K562 (cell line): ENCODE measurements around the gene UBE2QL1. TPM values are rescaled to one million over a fixed set of nuclear protein-coding genes. Genes with fewer than 3 reads are reported as not detected.

Experiments
- ATAC-seq: fragments of 200-7000 bp; cut with Tn5 transposase; 3 replicates; pipeline ENCODE4 v1.9.1; 2020; ENCODE audit warnings: moderate library complexity
- BruUV-seq: library from RNA; stranded (reverse); fragments of 400-500 nt; replicated peaks from 2 replicates; lab custom pipeline; 2021; lab: Mats Ljungman, UMichigan
- CTCF ChIA-PET: fragments of 300-600 bp; formaldehyde crosslinking; extraction: SDS; loops from one replicate; lab custom pipeline; 2021; ENCODE audit warnings: low intra/inter-chr PET ratio; lab: Yijun Ruan, JAX
- POLR2A ChIA-PET: fragments of 300-600, 350-650 bp; sonication (Branson Sonifier 250); formaldehyde crosslinking; extraction: SDS; loops from one replicate; lab custom pipeline; 2021; ENCODE audit warnings: antibody characterized with exemption, inconsistent platforms; lab: Yijun Ruan, JAX
- DNase-seq, 4 experiments: peaks; one replicate each; pipeline versions ENCODE4 v3.0.0 to v3.0.0-alpha.2; 2011 to 2018; ENCODE audit warnings: low spot score in 3 of 4, mixed read lengths in 3 of 4; ENCODE audit errors: extremely low read depth in 1 of 4
- FAIRE-seq: peaks from 2 replicates; lab custom pipeline; 2011; peaks lifted over from hg19 to GRCh38; lab: Jason Lieb, UNC
- H2AFZ ChIP-seq: 2 replicates; pipeline ENCODE4 v1.6.0; 2011; ENCODE audit warnings: low read depth, low read length, control low read depth, inconsistent platforms
- H3K27ac ChIP-seq: fragments of 200-600 bp; 3 replicates; pipeline ENCODE4 v1.8.0; 2011; ENCODE audit warnings: low read depth, mild to moderate bottlenecking, control low read depth, inconsistent platforms, low read length, moderate library complexity, mixed read lengths; ENCODE audit errors: extremely low read depth
- H3K27me3 ChIP-seq, 2 experiments: fragments of 300-600 bp in 1 of 2; 2 replicates in 1 of 2; 3 replicates in 1 of 2; pipeline versions ENCODE4 v1.6.0 to v1.8.0; 2011; ENCODE audit warnings: inconsistent platforms in 2 of 2, low read length in 2 of 2, mild to moderate bottlenecking in 1 of 2, mixed read lengths in 1 of 2, moderate library complexity in 1 of 2; ENCODE audit not compliant: control insufficient read depth in 2 of 2, insufficient read depth in 2 of 2
- H3K36me3 ChIP-seq: fragments of 300-600 bp; 3 replicates; pipeline ENCODE4 v1.8.0; 2011; ENCODE audit warnings: mild to moderate bottlenecking, low read length, inconsistent platforms; ENCODE audit not compliant: control insufficient read depth, insufficient read depth
- H3K4me1 ChIP-seq, 2 experiments: fragments of 200-600 bp in 1 of 2; replicated peaks in 1 of 2; 2 replicates in 1 of 2; 3 replicates in 1 of 2; pipeline versions ENCODE4 v1.5.1 to v1.8.0; 2011; ENCODE audit warnings: inconsistent platforms in 2 of 2, low read length in 2 of 2, mild to moderate bottlenecking in 1 of 2, mixed read lengths in 1 of 2, moderate library complexity in 1 of 2; ENCODE audit not compliant: control insufficient read depth in 2 of 2, insufficient read depth in 2 of 2
- H3K4me2 ChIP-seq: 2 replicates; pipeline ENCODE4 v1.6.1; 2011; ENCODE audit warnings: low read length, control low read depth, inconsistent platforms, mixed read lengths; ENCODE audit not compliant: insufficient read depth
- H3K4me3 ChIP-seq: fragments of 200-600 bp; sonication (generic), shearing (Covaris generic); 2 replicates; pipeline ENCODE4 v1.5.1; 2016; ENCODE audit warnings: control low read depth, inconsistent platforms
- H3K79me2 ChIP-seq: fragments of 200-600 bp; 3 replicates; pipeline ENCODE4 v1.8.0; 2011; ENCODE audit warnings: low read length, inconsistent platforms; ENCODE audit not compliant: control insufficient read depth, insufficient read depth
- H3K9ac ChIP-seq, 2 experiments: 2 replicates each; pipeline versions ENCODE4 v1.6.0 to v1.6.1; 2011; ENCODE audit warnings: low read depth in 2 of 2, low read length in 2 of 2, control low read depth in 1 of 2, inconsistent platforms in 1 of 2, mild to moderate bottlenecking in 1 of 2, mixed read lengths in 1 of 2; ENCODE audit not compliant: insufficient read depth in 1 of 2
- H3K9me1 ChIP-seq: one replicate; pipeline ENCODE4 v1.6.0; 2011; ENCODE audit warnings: inconsistent platforms, mild to moderate bottlenecking, low read length, moderate library complexity; ENCODE audit not compliant: control insufficient read depth, insufficient read depth
- H3K9me3 ChIP-seq: replicated peaks from 2 replicates; pipeline ENCODE4 v1.5.1; 2011; ENCODE audit warnings: low read depth, low read length, inconsistent platforms; ENCODE audit not compliant: control insufficient read depth, insufficient read depth
- H4K20me1 ChIP-seq: replicated peaks from 2 replicates; pipeline ENCODE4 v1.6.1; 2011; ENCODE audit warnings: low read length, inconsistent platforms, mixed read lengths; ENCODE audit not compliant: control insufficient read depth, insufficient read depth
- MYBL2 ChIP-seq, 2 experiments: fragments of 450-650 bp in 1 of 2; sonication (generic) in 1 of 2; formaldehyde crosslinking in 1 of 2; IDR thresholded peaks; 2 replicates each; pipeline versions ENCODE4 v1.6.1 to v1.8.1; 2017 to 2022; ENCODE audit warnings: borderline replicate concordance in 1 of 2, inconsistent platforms in 1 of 2, low read depth in 1 of 2, mild to moderate bottlenecking in 1 of 2, missing genetic modification reagents in 1 of 2, moderate library complexity in 1 of 2
- POLR2AphosphoS5 ChIP-seq: IDR thresholded peaks from 2 replicates; pipeline ENCODE4 v1.6.1; 2011; ENCODE audit warnings: mild to moderate bottlenecking, low read depth, low read length, moderate library complexity; ENCODE audit not compliant: control insufficient read depth, insufficient read depth
- ZNF124 ChIP-seq: sonication (generic); formaldehyde crosslinking; IDR thresholded peaks from 2 replicates; pipeline ENCODE4 v1.8.1; 2022; ENCODE audit warnings: missing genetic modification reagents
- WGBS: fragments of 100-300 bp; shearing (Covaris generic); methylation state at CpG from one replicate; pipeline ENCODE4 v1.1.6; 2016; ENCODE audit warnings: low coverage, mixed read lengths; ENCODE audit not compliant: insufficient coverage; ENCODE audit errors: missing lambda C conversion rate; 5-methylcytosine and 5-hydroxymethylcytosine counted together
- in situ Hi-C: fragments of 300-500 bp; cut with MboI; formaldehyde crosslinking; loops from 4 replicates; pipeline ENCODE4 v1.15.0; 2018; ENCODE audit warnings: inconsistent platforms, mixed read lengths
- intact Hi-C: fragments of 100-400 bp; cut with micrococcal nuclease; formaldehyde crosslinking; loops from 2 replicates; pipeline ENCODE4 v1.14.2; 2022
- polyA plus RNA-seq, 8 experiments: library from polyadenylated mRNA; depleted of rRNA in 4 of 8; stranded (reverse) in 5 of 8; unstranded in 3 of 8; fragments of >200 nt; fragmentation: Nextera tagmentation in 2 of 8; fragmentation: Illumina TruSeq in 1 of 8; extraction: Ambion mirVana in 2 of 8; extraction: Trizol in 1 of 8; gene quantifications; 2 replicates each; pipeline versions ENCODE4 v1.2.1 to v1.2.3, GENCODE V29; 2011 to 2014; ENCODE audit warnings: inconsistent platforms in 1 of 8, missing spikeins in 1 of 8
- total RNA-seq, 7 experiments: library from RNA; depleted of rRNA in 6 of 7; stranded (reverse); fragments of >200 nt in 6 of 7; fragmentation: Illumina TruSeq in 2 of 7; extraction: Trizol in 2 of 7; gene quantifications; 2 replicates each; pipeline versions ENCODE4 v1.2.1 to v1.2.3, GENCODE V29; 2011 to 2021; ENCODE audit warnings: low replicate concordance in 1 of 7
- TF ChIP-seq, protein P1 (sequence below): fragments of 450-650 bp; formaldehyde crosslinking; IDR thresholded peaks from 2 replicates; pipeline ENCODE4 v1.4.0; 2022; ENCODE audit warnings: missing genetic modification characterization
- TF ChIP-seq, protein P2 (sequence below): fragments of 450-650 bp; formaldehyde crosslinking; IDR thresholded peaks from 2 replicates; pipeline ENCODE4 v1.4.0; 2022; ENCODE audit warnings: missing genetic modification characterization
- TF ChIP-seq, protein P3 (sequence below): fragments of 450-650 bp; formaldehyde crosslinking; IDR thresholded peaks from 2 replicates; pipeline ENCODE4 v1.4.0; 2020; ENCODE audit warnings: mild to moderate bottlenecking, moderate library complexity

The UBE2QL1 gene
- total and polyA plus RNA-seq, 9 of the 15 experiments (the other 6 are each of a cell fraction or from before 2014, with no cell fraction given), result not detected

DNA sequence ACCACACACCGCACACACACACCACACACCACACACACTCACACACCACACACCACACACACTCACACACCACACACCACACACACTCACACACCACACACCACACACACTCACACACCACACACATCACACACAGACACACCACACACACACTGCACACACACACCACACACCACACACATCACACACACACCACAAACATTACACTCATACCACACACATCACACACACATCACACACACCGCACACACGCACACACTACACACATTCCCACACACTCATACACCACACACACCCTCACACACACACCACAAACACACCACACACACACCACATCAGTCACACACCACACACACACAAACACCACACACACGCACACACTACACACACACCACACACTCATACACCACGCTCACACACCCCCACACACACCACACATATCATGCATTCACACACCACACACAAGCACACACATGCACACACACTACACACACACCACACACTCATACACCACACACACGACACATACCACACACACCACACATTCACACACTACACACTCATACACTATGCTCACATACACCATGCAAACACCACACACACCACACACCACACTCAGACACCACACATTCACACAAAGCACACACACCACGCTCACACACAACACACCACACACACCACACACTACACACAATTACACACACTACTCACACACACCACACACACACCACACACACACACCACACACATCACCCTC, 1.1 kb upstream of the UBE2QL1 start:
- Histone ChIP-seq H3K9me3 (peaks cover 7% of the 10 kb centered on the region; the same call in 1 of the 2 replicates), H3K27me3 (peaks cover 14 to 37% of the 10 kb centered on the region in 2 experiments), H3K4me2 (no peak overlapping the region), H3K4me3 (no peak overlapping the region), H3K79me2 (no peaks in the 10 kb centered on the region), H2AFZ (no peak overlapping the region), H3K4me1 (peaks cover 0 to 5% of the 10 kb centered on the region in 2 experiments; a peak in 1 of 5 replicates), H3K9ac (no peak overlapping the region), H3K27ac (no peak overlapping the region), H4K20me1 (no peaks in the 10 kb centered on the region), H3K9me1 (no peaks in the 10 kb centered on the region), H3K36me3 (no peaks in the 10 kb centered on the region)
- ChIA-PET CTCF (no interaction called here), POLR2A (no interaction called here)
- in situ Hi-C loops, result no loop called here
- FAIRE-seq (peak; percentile 95), DNase-seq (no peak), ATAC-seq (no peak)
- no TSS peak for BruUV-seq
- intact Hi-C loops, result no loop called here
- 62% methylated on average over 5 of the region's 7 CpGs for WGBS
- TF ChIP-seq MYBL2 (IDR thresholded peaks at IDR 0.05; ENCODE audit: low read depth) (peak; percentile 32; the same call in 1 of the 2 replicates), MYBL2 (CRISPR knock-in tag; IDR thresholded peaks at IDR 0.05; ENCODE audit: borderline replicate concordance) (no peak), POLR2AphosphoS5 (no peak), ZNF124 (CRISPR knock-in tag) (no peak)
- TF ChIP-seq, protein P1, sequence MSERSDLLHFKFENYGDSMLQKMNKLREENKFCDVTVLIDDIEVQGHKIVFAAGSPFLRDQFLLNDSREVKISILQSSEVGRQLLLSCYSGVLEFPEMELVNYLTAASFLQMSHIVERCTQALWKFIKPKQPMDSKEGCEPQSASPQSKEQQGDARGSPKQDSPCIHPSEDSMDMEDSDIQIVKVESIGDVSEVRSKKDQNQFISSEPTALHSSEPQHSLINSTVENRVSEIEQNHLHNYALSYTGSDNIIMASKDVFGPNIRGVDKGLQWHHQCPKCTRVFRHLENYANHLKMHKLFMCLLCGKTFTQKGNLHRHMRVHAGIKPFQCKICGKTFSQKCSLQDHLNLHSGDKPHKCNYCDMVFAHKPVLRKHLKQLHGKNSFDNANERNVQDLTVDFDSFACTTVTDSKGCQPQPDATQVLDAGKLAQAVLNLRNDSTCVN (CRISPR knock-in tag), result peak; percentile 53; the same call in 1 of the 2 replicates
- TF ChIP-seq, protein P2, sequence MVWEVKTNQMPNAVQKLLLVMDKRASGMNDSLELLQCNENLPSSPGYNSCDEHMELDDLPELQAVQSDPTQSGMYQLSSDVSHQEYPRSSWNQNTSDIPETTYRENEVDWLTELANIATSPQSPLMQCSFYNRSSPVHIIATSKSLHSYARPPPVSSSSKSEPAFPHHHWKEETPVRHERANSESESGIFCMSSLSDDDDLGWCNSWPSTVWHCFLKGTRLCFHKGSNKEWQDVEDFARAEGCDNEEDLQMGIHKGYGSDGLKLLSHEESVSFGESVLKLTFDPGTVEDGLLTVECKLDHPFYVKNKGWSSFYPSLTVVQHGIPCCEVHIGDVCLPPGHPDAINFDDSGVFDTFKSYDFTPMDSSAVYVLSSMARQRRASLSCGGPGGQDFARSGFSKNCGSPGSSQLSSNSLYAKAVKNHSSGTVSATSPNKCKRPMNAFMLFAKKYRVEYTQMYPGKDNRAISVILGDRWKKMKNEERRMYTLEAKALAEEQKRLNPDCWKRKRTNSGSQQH (CRISPR knock-in tag), result peak; percentile 12; the same call in 1 of the 2 replicates
- TF ChIP-seq, protein P3, sequence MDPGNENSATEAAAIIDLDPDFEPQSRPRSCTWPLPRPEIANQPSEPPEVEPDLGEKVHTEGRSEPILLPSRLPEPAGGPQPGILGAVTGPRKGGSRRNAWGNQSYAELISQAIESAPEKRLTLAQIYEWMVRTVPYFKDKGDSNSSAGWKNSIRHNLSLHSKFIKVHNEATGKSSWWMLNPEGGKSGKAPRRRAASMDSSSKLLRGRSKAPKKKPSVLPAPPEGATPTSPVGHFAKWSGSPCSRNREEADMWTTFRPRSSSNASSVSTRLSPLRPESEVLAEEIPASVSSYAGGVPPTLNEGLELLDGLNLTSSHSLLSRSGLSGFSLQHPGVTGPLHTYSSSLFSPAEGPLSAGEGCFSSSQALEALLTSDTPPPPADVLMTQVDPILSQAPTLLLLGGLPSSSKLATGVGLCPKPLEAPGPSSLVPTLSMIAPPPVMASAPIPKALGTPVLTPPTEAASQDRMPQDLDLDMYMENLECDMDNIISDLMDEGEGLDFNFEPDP (CRISPR knock-in tag), result no peak
